Measurements from ENCODE around the gene ITGAV. TPM values are rescaled to one million over a fixed set of nuclear protein-coding genes. Genes with fewer than 3 reads are reported as not detected.

The ITGAV gene
- 67.0 TPM for total RNA-seq
- long read RNA-seq, full-length matches to known transcripts, result 61 of 74 reads
- long read RNA-seq, partial matches to known transcripts, result 6 of 74 reads
- long read RNA-seq, other reads (novel, unspliced or antisense), result 7 of 74 reads

DNA sequence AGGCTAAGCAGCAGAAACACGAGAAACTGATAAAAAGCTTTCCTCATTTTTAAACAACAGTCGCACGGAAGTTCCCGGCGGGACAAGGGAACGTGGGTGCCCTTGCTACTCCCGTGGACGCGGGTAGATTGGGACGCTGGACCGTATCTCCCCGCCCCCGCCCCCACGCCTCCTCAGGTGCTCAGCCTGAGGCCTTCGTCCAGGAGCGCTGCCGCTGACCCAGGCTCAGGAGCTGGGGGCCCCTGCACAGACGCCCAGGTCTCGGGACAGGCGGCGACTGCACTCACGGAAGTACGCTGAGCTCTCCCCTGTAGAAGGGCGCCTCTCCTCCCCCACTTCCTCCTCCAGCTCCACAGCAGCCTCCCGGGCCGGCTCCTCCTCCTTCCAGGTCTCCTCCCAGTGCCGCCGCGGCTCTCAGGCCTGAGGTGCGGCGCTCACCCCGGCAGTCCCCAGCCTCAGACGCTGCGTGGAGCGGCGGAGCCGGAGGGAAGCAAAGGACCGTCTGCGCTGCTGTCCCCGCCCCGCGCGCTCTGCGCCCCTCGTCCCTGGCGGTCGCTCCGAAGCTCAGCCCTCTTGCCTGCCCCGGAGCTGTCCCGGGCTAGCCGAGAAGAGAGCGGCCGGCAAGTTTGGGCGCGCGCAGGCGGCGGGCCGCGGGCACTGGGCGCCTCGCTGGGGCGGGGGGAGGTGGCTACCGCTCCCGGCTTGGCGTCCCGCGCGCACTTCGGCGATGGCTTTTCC is at the start of gene ITGAV:
Gene ITGAV, plus strand, starts transcription at position 445 of the 738 bp plus-strand sequence. Its CDS starts 283 bp downstream, at position 728.
- DNase-seq (peak; percentile 98), ATAC-seq (peak; percentile 99)
- Histone ChIP-seq H3K27ac (peak within 1 kb of the TSS; percentile 96), H3K4me3 (peak within 1 kb of the TSS; percentile 73), H3K9me3 (no peaks in the 10 kb centered on the region), H3K4me1 (peaks cover 36% of the 10 kb centered on the region), H3K36me3 (no peaks in the 10 kb centered on the region), H3K27me3 (no peaks in the 10 kb centered on the region)
- intact Hi-C loops (cut with DNase I), result no loop called here
- TF ChIP-seq, protein P1, sequence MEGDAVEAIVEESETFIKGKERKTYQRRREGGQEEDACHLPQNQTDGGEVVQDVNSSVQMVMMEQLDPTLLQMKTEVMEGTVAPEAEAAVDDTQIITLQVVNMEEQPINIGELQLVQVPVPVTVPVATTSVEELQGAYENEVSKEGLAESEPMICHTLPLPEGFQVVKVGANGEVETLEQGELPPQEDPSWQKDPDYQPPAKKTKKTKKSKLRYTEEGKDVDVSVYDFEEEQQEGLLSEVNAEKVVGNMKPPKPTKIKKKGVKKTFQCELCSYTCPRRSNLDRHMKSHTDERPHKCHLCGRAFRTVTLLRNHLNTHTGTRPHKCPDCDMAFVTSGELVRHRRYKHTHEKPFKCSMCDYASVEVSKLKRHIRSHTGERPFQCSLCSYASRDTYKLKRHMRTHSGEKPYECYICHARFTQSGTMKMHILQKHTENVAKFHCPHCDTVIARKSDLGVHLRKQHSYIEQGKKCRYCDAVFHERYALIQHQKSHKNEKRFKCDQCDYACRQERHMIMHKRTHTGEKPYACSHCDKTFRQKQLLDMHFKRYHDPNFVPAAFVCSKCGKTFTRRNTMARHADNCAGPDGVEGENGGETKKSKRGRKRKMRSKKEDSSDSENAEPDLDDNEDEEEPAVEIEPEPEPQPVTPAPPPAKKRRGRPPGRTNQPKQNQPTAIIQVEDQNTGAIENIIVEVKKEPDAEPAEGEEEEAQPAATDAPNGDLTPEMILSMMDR (IDR thresholded peaks at IDR 0.05), result no peak

DNA sequence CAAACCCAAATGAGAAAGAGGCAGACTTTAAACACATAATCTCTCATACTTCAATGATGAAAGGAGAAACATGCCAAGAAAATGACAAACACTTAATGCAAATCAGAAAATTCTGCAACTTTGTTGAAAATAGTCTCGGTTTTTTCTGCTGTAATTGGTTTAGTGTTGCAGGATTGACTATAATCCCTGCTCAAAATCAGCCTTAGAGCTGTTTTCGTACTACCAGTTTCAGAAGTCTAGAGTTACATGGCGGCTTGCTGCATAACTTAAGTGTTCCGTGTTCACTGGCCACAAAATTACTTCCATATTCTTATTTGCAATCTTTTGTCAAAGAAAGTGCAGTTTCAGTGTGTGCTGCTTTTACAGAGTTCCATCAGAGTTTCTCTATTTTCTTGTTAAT is 48.9 kb upstream of the ITGAV start:
- TF ChIP-seq, protein P1 (IDR thresholded peaks at IDR 0.05), result no peak
- H3K9me3 ChIP-seq, result no peaks in the 10 kb centered on the region
- DNase-seq (no peak), ATAC-seq (no peak)
- peaks cover 3% of the 10 kb centered on the region for H3K4me1 ChIP-seq
- no peaks in the 10 kb centered on the region for H3K27me3 ChIP-seq
- H3K4me3 ChIP-seq, result no peak overlapping the region
- no peaks in the 10 kb centered on the region for H3K36me3 ChIP-seq
- intact Hi-C loops (cut with DNase I), result no loop called here
- no peak overlapping the region for H3K27ac ChIP-seq

DNA sequence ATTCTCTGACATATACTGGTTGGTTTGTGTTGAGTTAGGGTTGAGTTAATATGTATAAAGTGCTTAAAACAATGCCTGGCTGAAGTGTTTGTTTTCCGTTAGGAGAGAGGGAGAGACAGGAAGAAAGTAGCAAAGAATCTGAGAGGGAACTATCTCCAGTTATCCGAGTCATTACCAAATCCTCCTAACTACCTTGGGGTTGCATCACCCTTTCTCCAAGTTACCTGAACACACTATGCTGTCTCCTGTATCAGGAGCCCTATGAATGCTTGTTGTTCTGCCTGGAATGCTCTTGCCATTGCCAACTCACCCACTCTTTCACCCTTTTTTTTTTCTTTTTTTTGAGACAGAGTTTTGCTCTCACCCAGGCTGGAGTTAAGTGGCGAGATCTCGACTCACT is 47.9 kb upstream of the ITGAV start:
- Histone ChIP-seq H3K9me3 (no peaks in the 10 kb centered on the region), H3K4me3 (no peak overlapping the region), H3K27ac (no peak overlapping the region), H3K4me1 (peaks cover 3% of the 10 kb centered on the region), H3K36me3 (no peaks in the 10 kb centered on the region), H3K27me3 (no peaks in the 10 kb centered on the region)
- intact Hi-C loops (cut with DNase I), result no loop called here
- TF ChIP-seq, protein P1 (IDR thresholded peaks at IDR 0.05), result no peak
- ATAC-seq (no peak), DNase-seq (no peak)

DNA sequence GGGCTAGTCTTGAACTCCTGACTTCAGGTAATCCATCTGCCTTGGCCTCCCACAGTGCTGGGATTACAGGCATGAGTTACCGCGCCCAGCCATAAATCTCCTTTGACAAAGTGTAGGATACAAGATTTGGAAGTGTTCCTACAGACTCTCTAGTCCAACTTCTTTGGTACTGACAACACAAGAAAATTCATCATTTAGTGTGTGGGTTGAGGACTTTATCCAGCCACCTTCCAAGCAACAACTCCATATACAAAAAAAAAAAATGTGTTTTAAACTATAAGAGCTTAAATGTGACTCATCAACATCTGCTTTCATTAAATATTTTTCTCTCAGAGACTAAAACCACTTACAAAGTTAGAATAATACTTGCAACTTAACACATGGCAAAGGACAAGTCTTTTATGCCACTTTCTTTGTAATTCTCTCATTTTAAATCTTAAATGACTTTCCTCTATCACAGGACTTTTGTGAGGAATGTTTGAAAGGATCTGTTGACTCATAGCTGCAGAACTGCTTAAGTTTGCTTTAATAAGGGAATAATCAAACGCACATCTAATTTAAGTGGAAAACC is 46.2 kb upstream of the ITGAV start:
- Histone ChIP-seq H3K27me3 (no peaks in the 10 kb centered on the region), H3K4me1 (peaks cover 3% of the 10 kb centered on the region), H3K36me3 (no peaks in the 10 kb centered on the region), H3K9me3 (no peaks in the 10 kb centered on the region), H3K4me3 (no peak overlapping the region), H3K27ac (peak overlapping the region; percentile 58)
- no peak for ATAC-seq
- intact Hi-C loops (cut with DNase I), result no loop called here
- TF ChIP-seq, protein P1 (IDR thresholded peaks at IDR 0.05), result no peak
- DNase-seq, result no peak

DNA sequence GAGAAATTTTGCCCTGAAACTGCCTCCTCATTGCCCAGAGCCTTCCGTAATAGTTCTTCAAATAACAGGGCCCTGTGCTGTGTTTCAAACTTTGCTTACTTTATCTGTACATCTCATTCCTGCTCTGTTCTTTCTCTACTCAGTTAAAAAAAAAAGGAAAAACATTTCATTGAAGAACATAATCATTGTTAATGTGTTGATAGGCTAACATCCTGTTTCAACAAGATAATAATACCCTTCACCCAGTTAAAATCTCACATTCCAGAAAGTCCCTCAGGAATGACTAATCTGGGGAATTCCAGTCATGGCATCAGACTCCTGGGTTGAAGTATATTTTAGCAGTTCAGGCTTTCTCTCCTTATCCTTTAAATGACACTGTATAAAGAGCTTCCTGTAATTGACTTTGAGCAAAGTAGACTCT is 45.6 kb upstream of the ITGAV start:
- TF ChIP-seq, protein P1 (IDR thresholded peaks at IDR 0.05), result no peak
- H3K27me3 ChIP-seq, result no peaks in the 10 kb centered on the region
- no peaks in the 10 kb centered on the region for H3K9me3 ChIP-seq
- ATAC-seq (peak; percentile 69), DNase-seq (no peak)
- intact Hi-C loops (cut with DNase I), result no loop called here
- H3K27ac ChIP-seq, result peak overlapping the region; percentile 58
- H3K4me3 ChIP-seq, result no peak overlapping the region
- peaks cover 3% of the 10 kb centered on the region for H3K4me1 ChIP-seq
- H3K36me3 ChIP-seq, result no peaks in the 10 kb centered on the region
